Measurements from ENCODE around the gene CD58. TPM values are rescaled to one million over a fixed set of nuclear protein-coding genes. Genes with fewer than 3 reads are reported as not detected.

Gene CD58
- total and polyA plus RNA-seq, 11 donors, result 19.6 to 45.8 (median 30.8) TPM

- TF ChIP-seq POLR2A (IDR thresholded peaks at IDR 0.05) (no peak), CTCF (IDR thresholded peaks at IDR 0.05) (no peak)
- ATAC-seq, result peak; percentile 41 to 89 (median 82)
- Histone ChIP-seq H3K27ac (peak overlapping the region in 11 of 12 donors; percentile 22 to 91 (median 57)), H3K36me3 (no peaks in the 10 kb centered on the region), H3K4me1 (peaks cover 0 to 71% (median 12%) of the 10 kb centered on the region in 12 donors), H3K9me3 (no peaks in the 10 kb centered on the region), H3K27me3 (no peaks in the 10 kb centered on the region), H3K4me3 (no peak overlapping the region)
- intact Hi-C loops (cut with DNase I), result loop anchor here in 2 of 10 donors (5.0 kb wide), 3 partner anchors 53 to 892 kb away; partner anchors contain the start of gene CD58 (in 1 of the 2)
- peak; percentile 60 to 86 (median 80) for DNase-seq
- WGBS, 4 donors, result 60 to 74% (median 66%) methylated on average over 8 of the region's 8 CpGs
Observed at GRCh38 chr1:116504308-116505156, 66.3 kb downstream of the CD58 start.

GRCh38 chr1:116503546-116504307 lies 67.1 kb downstream of the CD58 start:
- Histone ChIP-seq H3K36me3 (no peaks in the 10 kb centered on the region), H3K27ac (peak overlapping the region in 11 of 12 donors; percentile 22 to 91 (median 57)), H3K4me1 (peaks cover 0 to 69% (median 16%) of the 10 kb centered on the region in 12 donors), H3K27me3 (no peaks in the 10 kb centered on the region), H3K9me3 (no peaks in the 10 kb centered on the region), H3K4me3 (no peak overlapping the region)
- whole genome bisulfite sequencing, 4 donors, result 60 to 73% (median 64%) methylated on average over 7 of the region's 7 CpGs
- TF ChIP-seq POLR2A (IDR thresholded peaks at IDR 0.05), result no peak
- DNase-seq, result peak in 3 of 5 donors; percentile 74 to 76 (median 76)
- intact Hi-C loops (cut with DNase I), result loop anchor here in 2 of 10 donors (5.0 kb wide), 3 partner anchors 54 to 891 kb away; partner anchors contain the start of gene CD58 (in 1 of the 2)
- ATAC-seq, result peak; percentile 38 to 70 (median 57)

GRCh38 chr1:116502671-116503314 lies 68.0 kb downstream of the CD58 start:
- Histone ChIP-seq H3K4me3 (no peak overlapping the region), H3K4me1 (peaks cover 0 to 69% (median 18%) of the 10 kb centered on the region in 12 donors), H3K27ac (peak overlapping the region in 6 of 12 donors; percentile 57 to 91 (median 66)), H3K27me3 (no peaks in the 10 kb centered on the region), H3K36me3 (no peaks in the 10 kb centered on the region), H3K9me3 (no peaks in the 10 kb centered on the region)
- intact Hi-C loops (cut with DNase I), result loop anchor here in 2 of 10 donors (5.0 kb wide), 3 partner anchors 55 to 890 kb away; partner anchors contain the start of gene CD58 (in 1 of the 2)
- no peak for TF ChIP-seq POLR2A (IDR thresholded peaks at IDR 0.05)
- TF ChIP-seq CTCF (IDR thresholded peaks at IDR 0.05), result no peak
- ATAC-seq, result no peak
- no peak for DNase-seq
- 80 to 87% (median 82%) methylated on average over 5 of the region's 5 CpGs for WGBS, 4 donors

DNA sequence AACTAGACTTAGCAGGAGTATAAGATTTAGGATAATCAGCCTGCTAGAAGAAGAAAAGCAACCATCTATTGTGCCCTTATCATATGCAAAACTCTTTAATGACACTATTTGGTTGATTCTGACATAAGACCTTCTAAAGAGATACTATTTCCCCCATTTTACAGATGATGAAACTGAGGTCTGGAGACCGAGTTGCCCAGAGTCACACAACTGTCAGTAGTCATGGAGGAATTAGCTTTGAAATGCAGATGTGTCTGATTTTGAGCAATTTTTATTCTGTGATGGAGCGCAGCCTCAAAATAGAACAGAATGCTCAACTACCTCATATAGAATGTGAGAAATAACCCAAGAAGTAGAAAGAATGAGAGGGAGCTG lies 69.0 kb downstream of the CD58 start:
- Histone ChIP-seq H3K36me3 (no peaks in the 10 kb centered on the region), H3K27me3 (no peaks in the 10 kb centered on the region), H3K4me3 (no peak overlapping the region), H3K4me1 (peaks cover 0 to 69% (median 18%) of the 10 kb centered on the region in 12 donors), H3K27ac (peak overlapping the region in 5 of 12 donors; percentile 21 to 73 (median 52)), H3K9me3 (no peaks in the 10 kb centered on the region)
- intact Hi-C loops (cut with DNase I), result loop anchor here in 2 of 10 donors (5.0 kb wide), 3 partner anchors 55 to 890 kb away; partner anchors contain the start of gene CD58 (in 1 of the 2)
- DNase-seq (no peak), ATAC-seq (no peak)
- 95 to 97% (median 96%) methylated on average over 2 of the region's 2 CpGs for WGBS, 4 donors
- TF ChIP-seq POLR2A (IDR thresholded peaks at IDR 0.05), result no peak
- TF ChIP-seq CTCF (IDR thresholded peaks at IDR 0.05), result no peak
